Bronchial epithelial cell (primary cell): ENCODE measurements around the gene PRM3. TPM values are rescaled to one million over a fixed set of nuclear protein-coding genes. Genes with fewer than 3 reads are reported as not detected.

Source experiments
- DNase-seq: peaks from one replicate; pipeline ENCODE4 v3.0.0-alpha.2; 2010; ENCODE audit warnings: low read depth
- FAIRE-seq: peaks from 2 replicates; lab custom pipeline; 2011; peaks lifted over from hg19 to GRCh38; lab: Jason Lieb, UNC
- H3K27me3 ChIP-seq: 2 replicates; pipeline ENCODE4 v1.5.1; 2011; ENCODE audit warnings: low read length; ENCODE audit not compliant: control insufficient read depth, insufficient read depth
- H3K36me3 ChIP-seq: 2 replicates; pipeline ENCODE4 v1.5.1; 2011; ENCODE audit warnings: low read length; ENCODE audit not compliant: control insufficient read depth, insufficient read depth
- H3K4me3 ChIP-seq: 2 replicates; pipeline ENCODE4 v1.5.1; 2011; ENCODE audit warnings: mild to moderate bottlenecking, low read depth, low read length, control low read depth
- total RNA-seq: library from RNA; depleted of rRNA; stranded (reverse); fragments of >200 nt; gene quantifications from 2 replicates; pipeline ENCODE4 v1.2.1, GENCODE V29; 2014
- TF ChIP-seq, protein P1 (sequence below): IDR thresholded peaks from 2 replicates; pipeline ENCODE4 v1.5.1; 2011; ENCODE audit warnings: mild to moderate bottlenecking, moderate library complexity, low read length, control low read depth, inconsistent platforms; ENCODE audit not compliant: insufficient read depth, severe bottlenecking

The PRM3 gene
- total RNA-seq, 1 donor from 2014 or later: not detected

DNA sequence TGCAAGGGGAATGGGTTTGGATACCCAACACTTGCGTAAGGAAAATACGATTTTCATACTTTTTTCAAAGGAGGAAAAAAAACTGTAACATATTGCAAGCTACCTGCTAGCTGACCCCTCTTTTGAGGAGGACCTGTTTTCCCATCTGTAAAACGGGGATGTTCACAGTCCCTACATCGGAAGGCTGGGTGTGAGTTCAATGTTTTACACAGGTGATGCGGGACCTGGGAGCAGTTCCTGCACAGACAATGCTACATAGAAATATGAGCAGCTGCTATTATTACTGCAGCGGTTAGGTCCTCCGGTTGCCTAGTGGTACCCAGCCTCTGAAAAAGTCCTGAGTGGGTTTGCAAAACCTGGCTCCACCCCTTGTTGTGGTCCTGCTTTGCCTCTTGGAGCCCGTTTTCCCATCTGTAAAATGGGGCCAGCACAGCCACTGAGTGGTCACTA lies 20.9 kb downstream of the PRM3 start:
- FAIRE-seq: no peak
- no peak overlapping the region for H3K4me3 ChIP-seq

DNA sequence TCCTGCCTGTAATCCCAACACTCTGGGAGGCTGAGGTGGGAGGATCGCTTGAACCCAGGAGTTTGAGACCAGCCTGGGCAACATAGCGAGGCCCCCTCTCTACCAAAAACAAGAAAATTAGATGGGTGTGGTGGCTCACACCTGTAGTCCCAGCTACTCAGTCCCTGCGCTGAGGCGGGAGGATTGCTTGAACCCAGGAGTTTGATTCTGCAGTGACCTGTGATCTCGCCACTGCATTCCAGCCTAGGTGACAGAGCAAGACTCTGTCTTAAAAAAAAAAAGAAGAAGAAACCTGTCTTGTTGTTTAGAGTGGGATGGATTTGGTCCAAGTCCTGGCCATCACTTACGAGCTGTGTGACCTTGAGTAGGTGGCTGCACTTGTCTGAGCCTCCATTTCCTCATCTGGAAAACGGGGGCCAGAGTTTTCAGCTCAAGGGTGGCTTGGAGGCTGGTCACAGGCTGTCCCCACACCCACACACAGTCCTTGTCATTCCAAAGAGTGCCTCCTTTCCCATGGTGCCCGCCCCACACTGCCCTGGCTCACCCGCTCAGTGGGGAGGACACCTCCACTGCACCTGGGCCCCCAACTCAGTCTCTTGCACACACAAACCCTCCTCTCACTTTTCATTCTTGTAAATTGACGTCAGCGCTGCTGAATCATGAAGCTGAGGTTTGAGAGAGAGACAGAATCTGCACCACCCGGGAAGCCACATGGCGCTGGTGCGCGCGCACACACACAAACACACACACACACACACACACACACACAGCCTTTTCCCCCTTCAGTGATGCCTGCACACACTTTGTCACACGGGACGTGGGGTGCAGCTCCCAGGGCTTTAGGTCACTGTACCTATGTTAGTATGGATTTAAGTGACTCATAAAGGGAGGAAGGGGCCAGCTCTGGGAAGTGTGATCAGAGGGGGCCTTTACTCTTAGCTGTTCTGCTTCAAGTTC lies 21.6 kb downstream of the PRM3 start:
- Histone ChIP-seq H3K4me3 (no peak overlapping the region), H3K36me3 (no peaks in the 10 kb centered on the region), H3K27me3 (no peaks in the 10 kb centered on the region)
- FAIRE-seq (no peak), DNase-seq (peak; percentile 23)
- TF ChIP-seq, protein P1, sequence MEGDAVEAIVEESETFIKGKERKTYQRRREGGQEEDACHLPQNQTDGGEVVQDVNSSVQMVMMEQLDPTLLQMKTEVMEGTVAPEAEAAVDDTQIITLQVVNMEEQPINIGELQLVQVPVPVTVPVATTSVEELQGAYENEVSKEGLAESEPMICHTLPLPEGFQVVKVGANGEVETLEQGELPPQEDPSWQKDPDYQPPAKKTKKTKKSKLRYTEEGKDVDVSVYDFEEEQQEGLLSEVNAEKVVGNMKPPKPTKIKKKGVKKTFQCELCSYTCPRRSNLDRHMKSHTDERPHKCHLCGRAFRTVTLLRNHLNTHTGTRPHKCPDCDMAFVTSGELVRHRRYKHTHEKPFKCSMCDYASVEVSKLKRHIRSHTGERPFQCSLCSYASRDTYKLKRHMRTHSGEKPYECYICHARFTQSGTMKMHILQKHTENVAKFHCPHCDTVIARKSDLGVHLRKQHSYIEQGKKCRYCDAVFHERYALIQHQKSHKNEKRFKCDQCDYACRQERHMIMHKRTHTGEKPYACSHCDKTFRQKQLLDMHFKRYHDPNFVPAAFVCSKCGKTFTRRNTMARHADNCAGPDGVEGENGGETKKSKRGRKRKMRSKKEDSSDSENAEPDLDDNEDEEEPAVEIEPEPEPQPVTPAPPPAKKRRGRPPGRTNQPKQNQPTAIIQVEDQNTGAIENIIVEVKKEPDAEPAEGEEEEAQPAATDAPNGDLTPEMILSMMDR: no peak

More for the DNA sequence above, 20.9 kb downstream of the PRM3 start:
- TF ChIP-seq, protein P1: no peak
- Histone ChIP-seq H3K36me3 (no peaks in the 10 kb centered on the region), H3K27me3 (no peaks in the 10 kb centered on the region)
- no peak for DNase-seq

DNA sequence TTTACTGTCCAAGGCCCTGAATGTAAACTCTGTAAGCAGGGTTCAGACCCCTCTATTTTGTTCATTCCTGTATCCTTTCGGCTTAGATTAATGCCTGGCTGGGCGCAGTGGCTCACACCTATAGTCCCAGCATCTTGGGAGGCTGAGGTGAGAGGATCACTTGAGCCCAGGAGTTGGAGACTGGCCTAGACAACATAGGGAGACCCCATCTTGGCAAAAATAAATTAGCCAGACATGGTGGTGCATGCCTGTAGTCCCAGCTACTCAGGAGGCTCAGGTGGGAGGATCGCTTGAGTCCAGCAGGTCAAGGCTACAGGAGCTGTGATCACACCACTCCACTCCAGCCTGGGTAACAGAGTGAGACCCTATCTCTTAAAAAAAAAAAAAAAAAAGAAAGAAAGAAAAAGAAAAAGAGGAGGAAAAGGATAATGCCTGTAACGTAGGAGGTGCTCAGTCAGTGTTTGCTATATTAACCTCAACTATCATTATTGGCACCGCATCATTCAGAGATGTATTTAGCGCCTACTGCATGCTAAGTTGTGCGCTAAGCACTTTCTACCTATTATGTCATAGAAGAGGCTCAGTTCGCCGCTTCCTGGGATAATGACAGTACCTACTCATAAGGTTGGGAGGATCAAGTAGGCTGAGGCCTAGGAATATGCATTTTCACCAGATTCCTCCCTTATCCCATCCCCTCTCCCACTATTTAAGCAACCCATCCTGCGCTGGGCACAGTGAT lies 22.5 kb downstream of the PRM3 start:
- no peaks in the 10 kb centered on the region for H3K36me3 ChIP-seq
- H3K27me3 ChIP-seq: no peaks in the 10 kb centered on the region
- TF ChIP-seq, protein P1: no peak
- no peak for DNase-seq
- no peak overlapping the region for H3K4me3 ChIP-seq
- FAIRE-seq: no peak

DNA sequence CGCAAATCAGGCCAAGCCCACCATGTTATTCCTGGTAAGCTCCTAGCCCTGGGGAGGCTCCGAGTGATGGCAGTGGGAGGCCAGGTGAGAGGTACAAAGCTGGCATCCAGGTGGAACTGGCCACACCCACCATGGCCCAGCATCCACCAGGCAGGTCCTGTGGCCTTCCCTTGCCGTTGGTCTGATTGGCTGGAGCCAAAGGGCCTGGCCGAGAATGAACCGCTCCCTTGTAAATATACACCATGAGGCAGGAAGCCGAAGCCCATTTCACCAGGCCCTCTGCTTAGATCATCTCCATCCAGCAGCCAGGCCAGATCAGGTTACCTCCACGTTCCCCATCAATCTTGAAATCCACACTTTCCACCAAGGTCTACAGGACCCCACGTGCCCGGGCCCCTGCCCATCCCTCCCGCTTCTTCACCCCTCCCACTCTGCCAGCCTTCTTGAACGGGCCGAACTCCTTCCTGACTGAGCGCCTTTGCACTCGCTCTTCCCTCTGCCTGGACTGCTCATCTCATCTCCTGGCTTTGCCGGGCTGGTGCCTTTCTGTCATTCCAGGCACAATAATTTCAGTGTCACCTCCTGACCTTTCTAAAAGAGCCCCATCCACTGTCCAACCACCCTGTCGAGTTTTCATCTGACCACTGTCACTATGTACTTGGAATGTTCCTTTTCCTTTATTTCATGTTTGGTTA lies 23.2 kb downstream of the PRM3 start:
- DNase-seq (peak; percentile 13), FAIRE-seq (no peak)
- H3K36me3 ChIP-seq: no peaks in the 10 kb centered on the region
- no peaks in the 10 kb centered on the region for H3K27me3 ChIP-seq
- TF ChIP-seq, protein P1: no peak
- no peak overlapping the region for H3K4me3 ChIP-seq

DNA sequence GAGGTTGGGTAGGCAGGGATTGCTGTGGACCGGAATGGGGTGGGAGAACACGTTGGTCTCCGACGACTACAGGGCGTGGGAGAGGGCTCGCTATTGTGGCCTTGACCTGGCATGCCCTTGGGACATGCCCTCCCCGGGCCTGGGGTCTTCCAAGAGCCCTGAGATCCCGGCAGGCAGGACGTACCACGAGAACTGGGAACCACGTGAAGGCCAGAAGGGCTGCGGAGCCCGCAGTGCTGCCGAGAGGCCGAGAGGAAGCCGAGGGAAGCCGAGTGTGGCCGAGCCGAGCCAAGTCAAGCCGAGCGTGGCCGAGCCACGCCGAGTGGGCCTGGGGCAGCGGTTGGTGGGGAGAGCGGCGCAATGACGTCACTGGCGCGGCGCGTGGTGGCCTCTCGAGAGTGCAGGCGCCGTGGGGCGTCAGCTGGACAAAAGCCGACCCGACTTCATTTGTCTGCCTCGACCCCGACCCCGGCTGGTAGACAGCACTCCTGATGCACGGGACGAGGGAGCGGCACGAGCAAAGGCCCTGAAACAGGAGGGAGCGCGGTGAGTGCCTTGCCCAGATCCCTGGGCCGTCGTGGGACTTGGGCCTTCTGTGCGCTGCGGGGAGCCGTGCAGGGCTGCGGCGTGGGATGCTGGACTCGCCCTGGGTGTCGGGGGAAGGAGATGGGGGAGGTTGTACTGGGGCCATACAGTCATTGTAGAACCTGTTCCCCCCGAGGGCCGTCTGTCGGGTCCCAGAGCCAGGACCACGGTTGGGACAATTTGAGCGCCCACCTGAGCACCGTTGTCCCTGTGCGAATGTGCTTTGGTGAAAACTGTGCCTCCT lies 24.0 kb downstream of the PRM3 start:
- FAIRE-seq: no peak
- Histone ChIP-seq H3K4me3 (no peak overlapping the region), H3K27me3 (no peaks in the 10 kb centered on the region), H3K36me3 (no peaks in the 10 kb centered on the region)
- DNase-seq: no peak
- TF ChIP-seq, protein P1: no peak
